HAP-1 (cell line): ENCODE measurements around the gene HMHB1.

Experiments
- DNase-seq, 2 experiments: peaks; one replicate each; pipeline ENCODE4 v3.0.0-alpha.2; 2016 to 2020; ENCODE audit warnings: low spot score in 2 of 2
- H3K27me3 ChIP-seq: fragments of 250-450 bp; sonication (Bioruptor Pico); 2 replicates; pipeline ENCODE4 v1.5.1; 2020; ENCODE audit warnings: low read depth, mild to moderate bottlenecking, moderate library complexity
- H3K36me3 ChIP-seq: fragments of 250-450 bp; sonication (Bioruptor Pico); replicated peaks from 2 replicates; pipeline ENCODE4 v1.5.1; 2020; ENCODE audit warnings: mild to moderate bottlenecking
- H3K4me1 ChIP-seq: fragments of 250-450 bp; sonication (Bioruptor Pico); 2 replicates; pipeline ENCODE4 v1.5.1; 2020; ENCODE audit warnings: mild to moderate bottlenecking
- H3K4me3 ChIP-seq: fragments of 250-450 bp; sonication (Bioruptor Pico); 2 replicates; pipeline ENCODE4 v1.5.1; 2020; ENCODE audit warnings: mild to moderate bottlenecking, moderate library complexity
- H3K9me3 ChIP-seq: fragments of 250-450 bp; sonication (Bioruptor Pico); 2 replicates; pipeline ENCODE4 v1.5.1; 2020; ENCODE audit warnings: mild to moderate bottlenecking, moderate library complexity
- in situ Hi-C: fragments of 300-500 bp; cut with MboI; formaldehyde crosslinking; loops from 3 replicates; pipeline ENCODE4 v1.14.3; 2020; ENCODE audit warnings: low sequenced_read_pairs, inconsistent platforms, mixed read lengths

Gene HMHB1

DNA sequence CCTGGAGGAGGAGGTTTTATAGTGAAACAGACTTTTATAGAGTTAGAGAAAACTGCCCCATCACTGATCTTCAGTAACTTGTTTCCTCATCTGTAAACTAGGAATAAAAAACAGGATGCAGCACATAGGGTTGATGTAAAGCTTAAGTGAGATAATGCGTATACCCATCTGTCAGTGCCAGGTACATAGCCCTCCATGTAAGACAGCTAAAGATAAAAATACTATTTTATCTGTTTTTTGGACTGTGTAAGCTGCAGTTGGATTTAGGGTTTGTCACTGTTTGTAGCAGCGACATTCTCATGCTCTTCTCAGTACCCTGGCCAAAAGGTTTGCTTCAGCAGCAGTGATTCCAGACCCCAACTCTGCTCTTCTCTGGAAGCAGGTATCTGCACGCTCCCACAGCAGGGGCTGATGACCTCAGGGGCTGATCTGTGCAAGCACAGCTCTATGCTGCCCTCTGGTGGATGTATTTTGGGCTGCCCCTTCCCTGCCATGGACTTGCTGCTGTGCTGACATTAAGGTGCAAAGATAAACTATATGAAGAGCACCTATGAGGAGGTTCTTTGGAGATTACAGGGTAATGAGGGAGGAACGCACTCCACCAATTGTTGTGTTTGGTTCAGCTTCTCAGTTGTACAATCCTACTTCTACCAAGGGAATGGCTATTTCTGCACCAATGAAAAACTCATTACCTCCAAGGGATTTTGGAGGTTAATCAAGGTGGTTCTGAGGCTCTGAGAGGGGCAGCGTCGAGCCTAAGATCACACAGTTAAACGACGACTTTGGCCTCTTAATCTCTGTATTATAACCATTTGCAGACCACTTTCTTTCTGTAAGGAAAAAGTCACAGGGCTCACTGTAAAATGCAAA is 13.1 kb downstream of the HMHB1 start:
- H3K36me3 ChIP-seq, result no peaks in the 10 kb centered on the region
- H3K4me1 ChIP-seq, result no peaks in the 10 kb centered on the region
- no peak overlapping the region for H3K4me3 ChIP-seq
- peak; percentile 8 to 81 for DNase-seq
- no peaks in the 10 kb centered on the region for H3K27me3 ChIP-seq
- H3K9me3 ChIP-seq, result no peaks in the 10 kb centered on the region
- in situ Hi-C loops, result no loop called here

DNA sequence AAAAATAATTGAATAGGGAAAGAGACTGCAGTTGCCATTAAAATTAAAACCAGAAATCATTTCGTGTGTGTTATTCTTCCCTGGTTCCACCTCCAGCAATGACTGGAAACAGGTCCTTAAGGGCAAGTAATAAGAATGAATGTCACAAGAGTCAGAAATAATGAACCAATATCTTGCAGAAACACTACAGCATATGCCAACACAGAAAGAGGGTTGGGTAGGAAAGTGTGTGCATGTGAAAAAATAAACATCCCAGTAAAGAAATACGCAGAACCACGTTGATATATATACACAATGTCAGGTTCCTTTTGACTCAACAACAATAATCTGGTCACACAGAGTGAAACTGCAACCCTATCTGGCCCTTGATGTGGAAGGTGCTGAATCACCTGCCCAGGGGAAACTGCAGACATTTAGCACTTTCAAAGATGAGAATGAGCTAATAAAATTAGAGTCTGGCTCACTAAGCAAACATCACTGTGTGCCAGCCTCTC is 15.0 kb downstream of the HMHB1 start:
- in situ Hi-C loops, result no loop called here

DNA sequence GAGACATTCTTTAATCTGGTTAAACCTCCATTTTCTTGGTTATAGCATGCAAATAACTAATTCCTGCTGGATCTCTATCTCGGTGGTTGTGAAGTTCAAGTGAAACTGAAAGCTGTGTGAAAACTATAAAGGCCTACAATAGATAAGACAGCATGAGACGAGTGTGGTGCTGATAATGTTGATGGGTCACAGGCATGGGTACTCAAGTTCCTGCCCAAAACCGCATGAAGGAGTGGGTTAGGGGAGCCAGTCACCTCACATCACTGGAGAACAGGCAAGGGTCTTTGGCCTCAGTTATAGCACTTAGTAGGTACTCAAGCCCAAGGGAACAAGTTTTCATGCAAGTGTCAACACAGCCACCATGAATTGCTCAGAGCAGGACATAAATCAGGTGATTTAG is 16.7 kb downstream of the HMHB1 start:
- H3K4me3 ChIP-seq, result no peak overlapping the region
- in situ Hi-C loops, result no loop called here
- H3K36me3 ChIP-seq, result no peaks in the 10 kb centered on the region
- no peak for DNase-seq
- no peaks in the 10 kb centered on the region for H3K4me1 ChIP-seq
- no peaks in the 10 kb centered on the region for H3K27me3 ChIP-seq
- H3K9me3 ChIP-seq, result no peaks in the 10 kb centered on the region

More for the DNA sequence above, 15.0 kb downstream of the HMHB1 start:
- Histone ChIP-seq H3K4me3 (no peak overlapping the region), H3K36me3 (no peaks in the 10 kb centered on the region), H3K9me3 (no peaks in the 10 kb centered on the region), H3K27me3 (no peaks in the 10 kb centered on the region), H3K4me1 (no peaks in the 10 kb centered on the region)
- no peak for DNase-seq

DNA sequence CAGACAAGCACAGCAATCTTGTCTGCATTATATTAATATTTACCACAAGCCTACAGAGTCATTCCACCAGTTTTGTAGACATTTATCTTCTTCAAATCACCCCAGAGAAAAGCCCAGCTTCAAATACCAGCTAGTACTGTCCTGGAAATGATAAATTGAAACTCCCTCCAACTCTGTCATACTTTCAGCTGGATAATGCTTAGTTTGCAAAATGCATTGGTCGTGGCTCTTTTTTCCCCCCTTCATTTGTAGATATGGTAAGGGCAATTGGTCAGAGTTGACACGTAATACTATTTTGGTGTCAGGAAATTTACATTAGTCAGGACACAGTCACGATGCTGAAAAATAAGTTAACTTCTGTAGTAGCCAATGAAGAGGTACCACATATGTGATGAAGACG is 21.2 kb downstream of the HMHB1 start:
- H3K9me3 ChIP-seq, result no peaks in the 10 kb centered on the region
- DNase-seq, result no peak
- H3K4me1 ChIP-seq, result no peaks in the 10 kb centered on the region
- H3K36me3 ChIP-seq, result no peaks in the 10 kb centered on the region
- no peak overlapping the region for H3K4me3 ChIP-seq
- no peaks in the 10 kb centered on the region for H3K27me3 ChIP-seq
- in situ Hi-C loops, result no loop called here

DNA sequence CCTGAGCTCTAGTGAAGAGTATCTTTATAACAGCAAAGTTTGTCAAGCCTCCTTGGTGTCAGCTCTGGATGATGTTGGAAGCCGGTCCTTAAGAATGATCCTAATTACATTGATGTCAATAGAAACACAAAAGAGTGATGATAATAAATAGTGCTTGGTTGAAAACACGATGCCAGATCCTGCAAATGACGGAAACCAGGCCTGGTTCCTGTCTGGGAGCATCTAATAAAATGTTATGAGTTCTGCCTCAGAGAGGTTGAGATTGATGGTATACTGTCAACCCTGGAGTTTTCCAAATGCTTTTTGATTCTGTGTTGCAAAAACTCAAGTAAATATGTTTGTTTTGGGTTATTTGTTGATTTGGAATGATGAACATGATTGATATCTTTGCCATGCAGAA is 23.3 kb downstream of the HMHB1 start:
- in situ Hi-C loops, result no loop called here
- Histone ChIP-seq H3K4me3 (no peak overlapping the region), H3K9me3 (no peaks in the 10 kb centered on the region), H3K4me1 (no peaks in the 10 kb centered on the region), H3K36me3 (no peaks in the 10 kb centered on the region), H3K27me3 (no peaks in the 10 kb centered on the region)
- no peak for DNase-seq

DNA sequence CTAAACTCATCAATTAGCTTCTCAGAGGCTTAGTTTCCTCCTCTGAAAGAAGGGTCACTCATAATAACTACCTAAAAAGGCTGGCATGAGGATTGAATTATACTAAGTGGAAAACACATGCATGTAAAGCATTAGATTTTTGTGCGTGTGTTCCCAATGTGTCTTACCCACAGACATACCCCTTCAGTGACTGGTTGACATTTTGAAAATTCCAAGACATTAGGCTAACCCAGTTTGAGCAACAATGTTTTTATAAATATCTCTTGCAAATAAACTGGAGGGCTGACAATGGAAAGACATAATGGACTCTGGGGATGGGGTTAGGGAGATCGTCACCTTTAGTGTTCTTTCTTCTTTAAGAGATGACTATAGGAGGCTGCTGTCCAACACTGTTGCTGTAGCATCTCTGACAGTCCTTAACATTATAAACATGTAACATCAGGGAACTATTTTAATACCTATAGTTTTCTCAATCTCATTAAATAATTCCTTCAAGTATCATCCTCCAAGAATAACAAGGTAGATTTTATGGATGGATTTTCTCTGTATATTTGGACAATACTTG is 24.3 kb downstream of the HMHB1 start:
- H3K4me1 ChIP-seq, result no peaks in the 10 kb centered on the region
- in situ Hi-C loops, result no loop called here
- H3K36me3 ChIP-seq, result no peaks in the 10 kb centered on the region
- H3K4me3 ChIP-seq, result no peak overlapping the region
- H3K27me3 ChIP-seq, result no peaks in the 10 kb centered on the region
- no peaks in the 10 kb centered on the region for H3K9me3 ChIP-seq
- DNase-seq, result no peak

DNA sequence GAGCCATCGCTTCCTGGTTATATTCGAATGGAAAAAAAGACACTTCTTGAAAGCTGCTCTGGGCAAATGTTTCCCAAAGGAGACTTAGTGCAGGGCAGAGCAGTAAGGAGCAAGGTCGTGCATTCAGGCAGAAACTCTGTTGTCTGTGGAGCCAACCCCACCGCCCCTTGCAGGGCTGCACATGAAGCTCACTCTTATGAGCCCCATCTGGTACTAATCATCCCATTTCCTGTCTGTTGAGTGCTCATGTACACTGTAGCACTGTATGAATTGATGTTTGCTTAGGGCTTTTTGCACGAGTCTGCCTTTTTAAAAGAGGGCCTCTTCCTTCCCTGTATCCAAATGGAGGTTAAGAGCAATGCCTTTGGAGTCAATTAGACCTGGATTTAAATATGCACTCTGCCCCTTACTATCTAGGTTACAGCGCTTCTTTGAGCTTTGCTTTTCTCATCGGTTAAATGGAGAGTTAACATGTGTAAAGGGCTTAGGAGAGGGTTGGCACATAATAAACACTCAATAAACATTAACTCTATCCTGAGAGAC is 25.4 kb downstream of the HMHB1 start:
- no peaks in the 10 kb centered on the region for H3K9me3 ChIP-seq
- no peak overlapping the region for H3K4me3 ChIP-seq
- DNase-seq, result no peak
- no peaks in the 10 kb centered on the region for H3K4me1 ChIP-seq
- in situ Hi-C loops, result no loop called here
- no peaks in the 10 kb centered on the region for H3K27me3 ChIP-seq
- no peaks in the 10 kb centered on the region for H3K36me3 ChIP-seq

DNA sequence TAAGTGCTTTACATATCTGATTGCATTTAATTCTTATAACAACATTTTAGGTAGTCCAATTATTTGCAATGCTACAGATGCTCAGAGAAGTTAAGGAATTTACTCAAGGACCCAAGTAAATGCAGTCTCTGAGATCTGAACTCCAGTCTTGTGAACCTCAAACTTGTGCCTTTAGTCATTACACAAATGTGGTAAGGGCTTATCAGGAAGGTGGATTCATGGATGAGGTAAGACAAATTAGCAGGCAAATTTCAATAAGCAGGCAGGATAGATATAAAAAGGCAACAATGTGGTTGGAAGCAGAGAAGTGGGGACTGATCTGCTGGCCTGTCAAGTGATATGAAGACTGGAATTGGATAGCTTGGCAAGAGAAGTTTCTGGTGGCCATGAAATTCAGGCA is 29.5 kb downstream of the HMHB1 start:
- no peaks in the 10 kb centered on the region for H3K36me3 ChIP-seq
- H3K4me1 ChIP-seq, result no peaks in the 10 kb centered on the region
- no peak for DNase-seq
- in situ Hi-C loops, result no loop called here
- H3K4me3 ChIP-seq, result no peak overlapping the region
- H3K27me3 ChIP-seq, result no peaks in the 10 kb centered on the region
- no peaks in the 10 kb centered on the region for H3K9me3 ChIP-seq

DNA sequence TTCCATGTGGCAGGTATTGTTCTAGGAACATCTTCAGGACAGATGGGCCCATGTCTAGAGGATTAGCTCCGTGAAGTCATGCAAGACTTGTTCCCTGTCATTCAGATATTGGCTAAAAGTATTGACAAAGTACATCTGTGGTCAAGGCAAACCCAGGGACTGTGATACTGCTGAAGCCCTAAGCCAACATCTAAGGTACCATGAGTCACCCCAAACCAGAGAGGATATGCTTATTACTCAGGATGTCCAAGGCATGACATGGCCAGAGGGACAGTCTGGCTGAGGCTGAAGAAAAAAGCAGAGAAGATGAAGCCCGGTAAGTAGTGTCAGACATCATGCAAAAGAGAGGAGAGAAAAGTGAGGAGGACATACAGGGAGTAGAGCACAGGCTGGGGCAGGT is 31.0 kb downstream of the HMHB1 start:
- Histone ChIP-seq H3K4me1 (no peaks in the 10 kb centered on the region), H3K36me3 (no peaks in the 10 kb centered on the region), H3K27me3 (no peaks in the 10 kb centered on the region), H3K4me3 (no peak overlapping the region), H3K9me3 (no peaks in the 10 kb centered on the region)
- in situ Hi-C loops, result no loop called here
- no peak for DNase-seq

DNA sequence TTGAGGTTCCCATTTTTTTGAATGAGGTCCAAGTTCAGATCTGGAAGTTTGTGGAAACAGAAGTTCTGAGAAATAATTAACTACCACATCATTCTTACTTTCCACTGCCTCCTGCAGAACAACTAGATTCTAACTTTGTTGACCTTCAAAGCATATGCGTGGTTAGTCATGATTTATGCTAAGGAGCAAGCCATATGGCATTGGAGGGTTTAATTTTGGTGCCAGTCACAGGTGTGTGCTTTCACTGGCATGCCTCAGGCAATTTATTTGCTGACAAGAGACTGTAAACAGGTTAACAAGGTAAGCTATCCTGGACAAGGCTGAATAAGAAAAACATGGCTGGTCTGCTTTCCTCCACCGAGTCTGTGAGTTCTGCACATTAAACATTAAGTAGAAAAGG is 31.5 kb downstream of the HMHB1 start:
- no peaks in the 10 kb centered on the region for H3K4me1 ChIP-seq
- H3K4me3 ChIP-seq, result no peak overlapping the region
- in situ Hi-C loops, result no loop called here
- H3K36me3 ChIP-seq, result no peaks in the 10 kb centered on the region
- DNase-seq, result no peak
- H3K27me3 ChIP-seq, result no peaks in the 10 kb centered on the region
- no peaks in the 10 kb centered on the region for H3K9me3 ChIP-seq

DNA sequence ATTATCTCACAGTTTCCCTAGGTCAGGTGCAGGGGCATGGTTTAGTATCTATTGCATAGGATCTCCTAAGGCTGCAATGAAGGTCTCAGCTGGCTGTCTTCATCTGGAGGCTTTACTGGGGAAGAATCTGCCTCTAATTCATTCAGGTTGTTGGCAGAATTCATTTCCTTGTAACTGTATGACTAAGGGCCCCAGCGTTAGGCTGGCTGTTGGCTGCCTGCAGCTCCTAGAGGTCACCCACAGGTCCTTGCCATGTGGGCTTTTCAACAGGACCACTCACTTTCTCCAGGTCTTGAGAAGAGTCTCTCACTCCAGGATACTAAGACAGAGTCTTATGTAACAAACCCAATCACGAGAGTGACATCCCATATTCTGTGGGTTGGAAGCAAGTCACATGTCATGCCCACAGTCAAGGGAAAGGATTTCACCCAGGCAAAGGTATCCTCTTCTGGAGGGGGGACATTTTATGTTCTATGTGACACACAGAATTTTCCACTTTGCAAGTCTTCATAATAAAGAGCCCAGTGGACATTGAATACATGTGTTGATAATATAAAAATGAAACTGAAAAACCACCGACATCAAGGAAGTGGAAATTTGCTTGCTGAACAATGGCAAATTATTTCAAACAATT is 38.2 kb downstream of the HMHB1 start:
- DNase-seq, result no peak
- Histone ChIP-seq H3K36me3 (no peaks in the 10 kb centered on the region), H3K4me1 (no peaks in the 10 kb centered on the region), H3K4me3 (no peak overlapping the region), H3K27me3 (no peaks in the 10 kb centered on the region), H3K9me3 (no peaks in the 10 kb centered on the region)
- in situ Hi-C loops, result no loop called here

DNA sequence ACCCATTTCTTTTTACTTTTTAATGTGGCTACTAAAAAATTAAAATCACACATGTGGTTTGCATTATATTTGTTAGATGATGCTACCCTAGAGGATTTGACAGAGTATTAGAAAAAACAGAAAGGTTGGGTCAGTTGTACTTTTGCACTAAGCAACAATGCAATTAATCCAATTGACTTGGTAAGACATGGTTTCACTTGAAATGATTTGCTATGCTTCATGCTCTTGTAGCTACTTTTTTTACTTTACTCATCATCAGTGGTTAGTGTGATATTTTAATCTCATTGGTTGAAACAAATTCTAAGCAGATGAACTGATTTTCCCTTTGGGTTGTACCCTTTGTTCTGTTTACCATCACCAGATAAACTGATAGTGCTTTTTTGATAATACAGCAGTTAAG is 39.4 kb downstream of the HMHB1 start:
- no peak for DNase-seq
- Histone ChIP-seq H3K4me3 (no peak overlapping the region), H3K36me3 (no peaks in the 10 kb centered on the region), H3K9me3 (no peaks in the 10 kb centered on the region), H3K4me1 (no peaks in the 10 kb centered on the region), H3K27me3 (no peaks in the 10 kb centered on the region)
- in situ Hi-C loops, result no loop called here

DNA sequence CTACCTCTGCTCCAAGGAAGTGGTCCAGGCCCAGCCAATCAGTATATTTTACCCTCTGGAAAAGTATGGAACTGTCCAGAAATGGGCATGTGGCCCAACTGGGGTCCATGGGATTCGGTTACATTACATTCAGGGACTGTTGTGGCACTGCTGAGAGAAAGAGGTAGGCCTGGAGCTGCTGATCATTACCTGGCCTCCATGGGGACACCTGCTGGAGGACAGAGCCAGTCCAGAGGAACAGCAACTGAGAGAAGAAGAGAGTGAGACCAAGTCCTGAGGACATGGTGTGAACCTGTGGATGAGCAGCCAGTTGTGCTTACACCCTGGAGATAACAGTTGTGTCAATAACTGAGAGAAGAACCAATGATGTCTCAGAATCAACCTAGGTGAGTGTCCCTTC is 48.2 kb downstream of the HMHB1 start:
- no peaks in the 10 kb centered on the region for H3K27me3 ChIP-seq

DNA sequence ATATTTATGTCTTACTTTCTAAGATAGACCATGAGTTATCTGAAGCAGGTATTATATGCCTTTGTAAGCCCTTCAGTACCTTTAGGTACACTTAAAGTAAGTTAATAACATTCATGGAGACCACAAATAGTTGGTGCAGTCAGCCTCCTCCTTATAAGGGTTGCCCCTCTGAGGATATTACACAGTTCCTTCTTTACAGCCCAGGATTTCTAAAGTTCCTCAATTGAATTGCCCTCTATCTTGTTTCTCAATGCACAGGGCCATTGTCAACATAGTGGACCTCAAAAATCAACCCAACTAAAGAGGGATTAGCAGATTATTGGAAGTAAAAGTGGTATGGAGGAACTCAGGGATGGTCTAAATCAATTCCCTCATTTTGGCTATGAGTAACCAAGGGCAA is 50.3 kb downstream of the HMHB1 start:
- no peak for DNase-seq
- no peak overlapping the region for H3K4me3 ChIP-seq
- H3K36me3 ChIP-seq, result no peaks in the 10 kb centered on the region
- no peaks in the 10 kb centered on the region for H3K4me1 ChIP-seq
- no peaks in the 10 kb centered on the region for H3K9me3 ChIP-seq
- H3K27me3 ChIP-seq, result no peaks in the 10 kb centered on the region
- in situ Hi-C loops, result no loop called here

More for the DNA sequence above, 48.2 kb downstream of the HMHB1 start:
- H3K4me1 ChIP-seq, result no peaks in the 10 kb centered on the region
- in situ Hi-C loops, result no loop called here
- no peaks in the 10 kb centered on the region for H3K36me3 ChIP-seq
- no peaks in the 10 kb centered on the region for H3K9me3 ChIP-seq
- no peak for DNase-seq
- H3K4me3 ChIP-seq, result no peak overlapping the region
